ENCODE measurements around the gene SLC22A23.
A peak's percentile ranks its signal among the peaks of the same experiment; 100 is the strongest.

GRCh38 chr6:3410385-3411360 is 46.2 kb downstream of the SLC22A23 start:
- TF ChIP-seq CTCF (IDR thresholded peaks at IDR 0.05) (peak; percentile 31 to 60 (median 54)), POLR2A (IDR thresholded peaks at IDR 0.05) (no peak)
